ENCODE data around the gene PGS1.

The PGS1 gene

DNA sequence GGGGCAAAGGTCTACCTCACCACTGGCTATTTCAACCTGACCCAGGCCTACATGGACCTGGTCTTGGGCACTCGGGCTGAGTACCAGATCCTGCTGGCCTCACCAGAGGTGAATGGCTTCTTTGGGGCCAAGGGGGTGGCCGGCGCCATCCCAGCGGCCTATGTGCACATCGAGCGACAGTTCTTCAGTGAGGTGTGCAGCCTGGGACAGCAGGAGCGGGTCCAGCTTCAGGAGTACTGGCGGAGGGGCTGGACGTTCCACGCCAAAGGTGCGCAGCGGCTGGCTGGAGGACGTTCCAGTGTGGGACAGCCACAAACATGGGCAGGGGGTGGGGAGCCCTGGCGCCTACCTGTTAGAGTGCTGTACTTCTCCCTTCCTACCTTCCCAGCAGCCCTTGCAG, 25.4 kb downstream of the PGS1 start:
- no peak for DNase-seq (ENCODE audit: insufficient read length, low spot score)
- peak; percentile 46 for FAIRE-seq

- DNase-seq (ENCODE audit: insufficient read length, low spot score) (no peak), FAIRE-seq (no peak)
Measured at GRCh38 chr17:78406396-78406795, 27.9 kb downstream of the PGS1 start.

- FAIRE-seq (peak; percentile 16), DNase-seq (ENCODE audit: insufficient read length, low spot score) (no peak)
Measured at GRCh38 chr17:78406920-78407319, 28.5 kb downstream of the PGS1 start.

DNA sequence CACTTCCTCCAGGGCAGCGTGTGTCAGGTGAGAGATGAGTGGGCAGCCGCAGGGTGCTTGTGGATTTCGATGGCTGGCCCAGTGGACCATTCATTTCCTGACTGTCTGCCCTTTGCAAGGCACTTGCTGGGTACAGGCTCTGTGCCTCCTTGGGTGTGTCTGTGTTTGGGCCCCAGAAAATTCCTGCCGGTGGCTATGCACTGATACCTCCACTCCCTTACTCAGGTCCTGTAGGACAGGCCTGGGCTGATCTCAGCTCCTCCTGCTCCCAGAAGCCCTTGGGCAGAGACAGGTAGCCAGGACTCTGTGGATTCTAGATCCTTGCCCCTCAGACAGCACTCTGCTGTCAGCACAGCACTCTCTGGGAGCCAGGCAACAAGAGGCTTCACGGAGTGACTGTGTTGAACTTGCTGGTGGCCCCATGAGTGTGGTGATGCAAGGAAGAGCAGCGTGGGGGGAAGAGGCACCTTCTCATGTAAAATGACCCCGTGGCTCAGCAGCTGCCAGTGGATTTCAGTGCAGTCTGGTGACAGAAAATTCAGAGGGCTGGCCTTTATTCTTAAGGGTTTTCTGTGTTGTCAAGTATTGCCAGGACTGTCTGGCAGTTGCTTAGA, 29.0 kb downstream of the PGS1 start:
- FAIRE-seq (peak; percentile 71), DNase-seq (ENCODE audit: insufficient read length, low spot score) (no peak)

DNA sequence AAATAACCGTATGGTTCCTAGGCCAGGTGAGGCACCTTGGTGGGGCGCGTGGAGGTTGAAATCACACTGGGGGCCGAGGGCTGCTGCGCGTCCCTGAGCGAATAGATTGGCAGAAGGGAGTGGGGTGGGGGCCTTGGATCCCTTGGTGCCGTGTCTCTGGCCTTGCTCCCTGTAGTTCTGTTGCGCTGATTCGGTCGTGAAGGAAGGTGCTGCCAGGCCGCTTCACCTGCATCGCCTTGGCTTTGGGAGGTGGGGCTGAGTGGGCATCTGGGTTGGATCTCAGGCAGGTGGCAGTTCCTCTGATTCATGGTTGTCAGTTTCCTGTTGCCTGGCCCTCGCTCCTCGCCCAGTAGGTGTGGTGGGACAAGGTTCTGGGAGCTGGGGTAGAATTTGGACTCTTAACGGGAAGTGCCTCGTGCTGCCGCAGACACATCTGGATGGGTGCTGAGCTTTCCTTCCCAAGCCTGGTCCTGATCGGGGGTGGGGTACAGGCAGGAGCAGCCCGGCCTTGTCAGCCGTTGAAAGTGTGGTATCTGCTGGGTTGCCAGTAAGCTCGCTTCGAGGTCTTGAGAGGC, 30.1 kb downstream of the PGS1 start:
- DNase-seq (ENCODE audit: insufficient read length, low spot score) (no peak), FAIRE-seq (no peak)

- FAIRE-seq (no peak), DNase-seq (ENCODE audit: insufficient read length, low spot score) (no peak)
Measured at GRCh38 chr17:78409191-78409928, 30.9 kb downstream of the PGS1 start.

DNA sequence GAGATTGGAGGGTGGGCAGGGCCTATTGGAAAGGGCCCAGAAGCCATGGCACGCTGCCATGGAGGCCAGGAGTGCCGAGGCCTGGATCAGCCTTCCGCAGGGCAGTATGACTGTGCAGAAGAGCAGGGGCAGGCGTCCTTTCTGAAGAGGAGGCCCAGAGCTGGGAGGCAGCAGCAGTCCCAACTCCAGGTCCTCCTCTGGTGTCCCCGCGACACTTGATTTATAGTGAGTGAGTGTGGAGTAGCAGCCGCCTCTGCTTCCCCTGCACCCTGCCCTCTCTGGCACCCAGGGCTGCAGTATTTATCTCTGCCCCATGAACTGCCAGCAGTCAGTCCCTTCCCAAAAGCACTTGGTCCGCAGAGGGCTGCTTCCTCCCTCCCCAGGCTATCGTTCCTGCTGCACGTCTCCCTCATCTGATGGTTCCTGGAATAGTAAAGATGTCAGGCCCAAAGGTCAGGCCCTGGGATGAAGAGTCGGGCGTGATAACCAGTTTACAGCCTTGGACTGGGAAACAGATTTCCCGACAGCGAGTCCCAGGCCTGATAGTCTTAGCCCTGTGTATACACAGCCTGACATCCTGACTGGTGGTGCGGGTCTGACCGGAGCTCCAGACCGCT, 32.9 kb downstream of the PGS1 start:
- FAIRE-seq (no peak), DNase-seq (ENCODE audit: insufficient read length, low spot score) (no peak)

DNA sequence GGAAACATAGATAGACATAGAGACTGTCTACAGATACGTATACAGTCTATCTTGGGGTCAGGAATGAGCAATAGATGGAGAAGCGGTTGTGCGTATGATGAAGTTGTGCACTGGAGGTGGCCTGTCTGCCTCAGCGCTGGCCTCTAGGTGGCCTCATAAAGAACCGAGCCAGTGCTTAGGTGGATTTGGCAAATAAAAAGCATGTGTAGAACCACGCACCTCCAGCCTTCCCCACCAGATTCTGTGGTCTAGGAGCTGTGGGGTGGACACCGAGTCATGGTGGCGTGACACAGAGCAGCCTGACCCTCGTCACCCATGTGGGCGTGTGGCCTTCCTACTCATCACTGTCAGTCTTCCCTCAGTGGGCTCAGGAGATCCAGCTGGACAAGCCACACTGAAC, 34.0 kb downstream of the PGS1 start:
- FAIRE-seq: peak; percentile 20
- no peak for DNase-seq (ENCODE audit: insufficient read length, low spot score)

DNA sequence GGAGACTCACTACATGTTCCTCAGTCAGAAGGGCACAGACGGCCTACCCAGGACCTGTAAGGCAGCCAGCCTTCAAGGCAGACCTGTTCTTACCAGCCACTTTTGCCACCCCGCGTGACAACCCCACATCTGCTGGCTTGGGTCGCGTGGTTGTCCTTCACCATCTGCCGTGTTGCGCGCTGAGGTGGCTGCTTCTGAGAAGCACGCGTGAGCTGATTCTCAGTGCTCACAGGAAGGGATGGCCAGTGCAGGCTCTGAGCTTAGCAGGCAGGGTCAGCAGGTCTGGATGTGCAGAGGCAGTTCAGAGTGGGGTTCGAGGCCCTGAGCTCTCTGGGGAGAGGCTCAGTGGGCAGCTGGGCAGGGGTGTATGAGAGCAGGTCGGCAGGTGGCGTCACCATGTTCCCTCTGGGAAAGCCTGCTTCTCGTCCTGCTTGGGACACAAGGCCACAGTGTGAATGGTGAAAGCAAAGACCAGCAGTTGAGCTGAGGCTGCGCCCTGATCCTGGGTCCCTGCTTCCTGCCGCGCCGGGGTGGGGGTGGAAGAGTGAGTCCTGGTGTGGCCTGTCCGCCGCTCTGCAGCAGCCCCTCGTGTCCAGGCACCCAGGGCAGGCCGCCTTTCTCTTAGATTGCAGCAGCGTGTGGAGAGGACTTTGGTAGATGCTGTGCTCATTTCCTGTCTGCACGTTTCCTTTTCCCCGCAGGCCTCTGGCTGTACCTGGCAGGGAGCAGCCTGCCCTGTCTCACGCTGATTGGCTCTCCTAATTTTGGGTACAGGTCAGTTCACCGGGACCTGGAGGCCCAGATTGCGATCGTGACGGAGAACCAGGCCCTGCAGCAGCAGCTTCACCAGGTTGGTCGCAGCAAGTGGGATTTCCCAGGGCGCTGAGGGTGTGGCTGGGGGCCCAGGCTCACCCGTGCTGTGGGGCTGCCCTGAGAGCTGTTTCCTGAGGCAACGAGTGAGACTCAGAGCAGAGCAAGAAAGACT, 36.0 kb downstream of the PGS1 start:
- DNase-seq (ENCODE audit: insufficient read length, low spot score) (no peak), FAIRE-seq (no peak)

GRCh38 chr17:78415821-78416711, 37.6 kb downstream of the PGS1 start:
- FAIRE-seq: no peak
- no peak for DNase-seq (ENCODE audit: insufficient read length, low spot score)

- FAIRE-seq (no peak), DNase-seq (ENCODE audit: insufficient read length, low spot score) (no peak)
Measured at GRCh38 chr17:78416791-78417530, 38.5 kb downstream of the PGS1 start.

DNA sequence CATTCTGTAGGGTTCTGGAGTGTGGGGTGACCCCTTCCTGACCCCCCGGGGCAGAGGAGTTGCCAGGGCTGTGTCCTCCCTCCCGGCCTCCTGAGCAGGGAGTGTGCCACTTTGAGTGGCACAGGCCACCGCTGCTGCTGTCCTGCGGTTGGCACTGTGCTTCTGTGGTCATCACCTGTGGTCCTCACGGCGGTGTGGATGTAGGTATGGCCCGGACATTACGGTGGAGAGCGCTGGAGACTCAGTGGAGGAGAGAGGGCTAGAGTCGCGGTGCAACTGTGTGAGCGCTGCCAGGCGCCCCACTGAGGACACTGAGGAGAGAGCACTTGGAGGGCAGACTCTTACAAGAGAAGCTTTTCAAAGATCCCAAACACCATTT, 39.1 kb downstream of the PGS1 start:
- DNase-seq (ENCODE audit: insufficient read length, low spot score) (no peak), FAIRE-seq (no peak)

- DNase-seq (ENCODE audit: insufficient read length, low spot score): no peak
- peak; percentile 31 for FAIRE-seq
Measured at GRCh38 chr17:78418326-78419026, 40.0 kb downstream of the PGS1 start.

- DNase-seq (ENCODE audit: insufficient read length, low spot score) (no peak), FAIRE-seq (no peak)
Measured at GRCh38 chr17:78419970-78420815, 41.7 kb downstream of the PGS1 start.

DNA sequence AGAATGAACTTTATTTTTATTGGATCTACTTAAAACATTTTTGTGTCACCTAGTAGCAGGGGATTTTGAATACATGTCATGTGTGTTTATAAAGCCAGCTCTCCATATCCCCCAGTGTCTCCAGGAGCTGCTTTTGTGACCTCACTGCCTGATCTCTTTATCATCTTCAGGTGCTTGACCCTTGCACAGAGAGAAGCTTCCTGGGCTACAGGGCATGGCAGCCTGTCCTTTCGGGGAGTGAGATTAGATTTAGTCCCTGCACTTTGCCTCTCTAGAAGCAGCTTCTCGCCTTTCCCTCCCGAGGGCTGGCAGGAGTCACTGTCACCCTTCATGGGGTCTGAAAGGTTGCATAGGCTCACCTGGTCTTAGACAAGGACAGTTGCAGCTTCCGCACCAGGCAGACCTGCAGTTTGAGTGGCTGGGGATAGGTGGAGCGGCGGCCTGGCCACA, 42.7 kb downstream of the PGS1 start:
- no peak for DNase-seq (ENCODE audit: insufficient read length, low spot score)
- no peak for FAIRE-seq

GRCh38 chr17:78421534-78422266, 43.3 kb downstream of the PGS1 start:
- FAIRE-seq (no peak), DNase-seq (ENCODE audit: insufficient read length, low spot score) (peak; percentile 95)

DNA sequence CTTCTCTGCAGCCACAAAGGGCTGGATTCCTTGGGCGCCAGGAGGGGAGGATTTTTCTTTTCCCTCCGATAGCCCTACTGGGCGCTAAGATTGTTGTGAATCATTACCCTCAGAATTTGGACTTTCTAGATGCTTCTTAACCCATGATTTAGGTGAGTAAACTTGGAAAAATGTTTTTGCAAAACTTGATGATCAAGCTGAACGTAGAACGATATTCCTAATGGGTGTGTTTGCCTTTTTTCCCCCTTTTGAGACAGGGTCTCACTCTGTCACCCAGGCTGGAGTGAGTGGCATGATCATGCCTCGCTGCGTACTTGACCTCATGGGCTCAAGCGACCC, 43.8 kb downstream of the PGS1 start:
- no peak for DNase-seq (ENCODE audit: insufficient read length, low spot score)
- peak; percentile 4 for FAIRE-seq

Data from HTR-8/SVneo (cell line).